GM21390 (cell line): Measurements from ENCODE around the gene SLC6A4.

ENCODE experiments used
- ATAC-seq: cut with Tn5 transposase; IDR thresholded peaks from one replicate; pipeline ENCODE4 v1.9.1; 2021; ENCODE audit not compliant: unreplicated experiment

Gene SLC6A4

GRCh38 chr17:30235386-30236296 is at the start of gene SLC6A4:
TSS of gene SLC6A4 (minus strand) at chr17:30235697. CDS start at chr17:30221958, 13,739 bp downstream.
- ATAC-seq: no peak

DNA sequence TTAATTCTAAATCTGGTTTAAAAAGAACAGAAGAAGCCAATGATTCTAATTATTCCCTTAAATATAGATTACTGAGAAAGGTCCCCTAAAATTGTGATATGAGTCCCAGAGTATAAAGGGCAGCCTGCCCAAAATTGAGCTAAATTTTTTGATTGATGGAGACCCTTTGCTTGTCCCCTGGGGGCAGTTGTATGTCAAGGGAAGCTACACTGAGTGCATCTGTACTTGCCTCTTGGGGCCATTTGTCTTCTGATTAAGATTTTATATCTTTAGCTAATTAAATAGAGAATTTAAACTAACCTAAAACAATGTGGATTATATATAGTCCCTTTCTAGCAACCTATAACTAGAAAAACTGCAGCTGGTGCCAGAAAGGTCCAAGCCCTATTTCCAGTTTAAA is 43.7 kb upstream of the SLC6A4 start:
- no peak for ATAC-seq

DNA sequence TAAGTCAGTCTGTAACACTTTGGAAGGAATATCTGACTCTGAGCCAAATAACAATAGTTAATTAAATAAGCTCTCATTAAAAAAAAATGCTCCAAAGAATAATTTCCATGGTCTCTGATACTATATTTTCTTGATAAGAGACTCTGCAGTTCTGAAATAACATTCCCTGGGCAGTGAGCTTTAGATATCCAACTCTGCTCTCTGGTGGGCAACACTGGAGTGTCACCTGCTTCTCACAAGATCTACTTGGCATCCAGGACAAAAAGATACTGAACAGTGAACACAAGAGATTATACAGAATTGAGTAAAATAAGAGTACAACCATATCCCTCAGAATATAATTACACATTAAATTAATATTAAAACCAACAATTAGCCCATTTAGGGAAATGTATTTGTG is 42.5 kb upstream of the SLC6A4 start:
- no peak for ATAC-seq

- no peak for ATAC-seq
These were observed 40.4 kb upstream of the SLC6A4 start for GRCh38 chr17:30275911-30276310.

GRCh38 chr17:30274887-30275286 is 39.4 kb upstream of the SLC6A4 start:
- ATAC-seq: no peak

DNA sequence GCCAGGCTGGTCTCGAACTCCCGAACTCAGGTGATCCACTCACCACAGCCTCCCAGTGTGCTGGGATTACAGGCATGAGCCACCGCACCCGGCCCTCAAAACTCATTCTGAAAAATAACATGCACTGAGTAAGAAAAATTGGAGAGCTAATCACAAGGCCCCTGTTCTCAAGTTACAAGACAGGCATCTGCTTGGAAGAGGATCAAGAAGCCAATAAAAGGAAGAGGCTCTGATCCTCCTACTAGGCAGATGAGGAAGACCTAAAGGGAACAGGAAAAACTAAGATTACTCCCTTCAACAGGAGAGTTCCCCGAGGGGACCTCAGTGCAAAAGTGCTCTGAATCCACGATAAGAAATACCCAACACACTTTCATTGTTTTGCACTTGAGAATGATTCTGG is 37.9 kb upstream of the SLC6A4 start:
- ATAC-seq: no peak

GRCh38 chr17:30271102-30271501 is 35.6 kb upstream of the SLC6A4 start:
- ATAC-seq: no peak

- ATAC-seq: no peak
These were observed 32.1 kb upstream of the SLC6A4 start for GRCh38 chr17:30267625-30268024.

GRCh38 chr17:30263552-30264333 is 28.2 kb upstream of the SLC6A4 start:
- ATAC-seq: no peak

DNA sequence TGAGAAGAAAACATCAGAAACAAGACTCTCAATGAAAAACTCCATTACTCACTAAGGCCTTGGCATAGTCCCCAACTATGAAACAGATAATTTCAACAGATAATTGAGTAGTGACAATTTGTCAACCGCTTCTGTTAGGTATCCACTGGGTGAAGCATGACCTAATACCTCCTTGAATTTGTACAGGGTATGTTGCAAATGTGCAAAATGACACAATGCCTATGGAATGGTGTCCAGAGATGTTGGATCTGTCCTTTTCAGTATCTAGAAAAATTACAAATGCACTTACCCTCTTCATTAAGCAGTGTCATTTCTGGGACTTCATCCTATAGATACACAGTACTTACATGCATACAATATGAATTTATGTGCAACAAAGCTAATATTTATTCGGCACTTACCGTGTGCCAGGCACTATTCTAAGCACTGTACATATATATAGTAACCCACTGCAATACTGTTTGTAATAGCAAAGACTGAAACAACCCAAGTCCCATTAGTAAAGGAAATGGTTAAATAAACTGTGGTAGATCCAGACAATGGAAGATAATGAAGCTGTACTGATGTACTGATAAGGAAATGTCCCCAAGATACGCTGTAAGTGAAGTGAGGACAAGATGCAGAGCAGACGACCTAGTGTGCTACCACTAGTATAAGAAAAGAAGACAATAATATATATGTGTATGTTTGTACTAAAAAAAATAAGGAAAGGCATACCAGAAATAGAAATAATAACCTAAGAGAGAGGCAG is 21.4 kb upstream of the SLC6A4 start:
- ATAC-seq: no peak

DNA sequence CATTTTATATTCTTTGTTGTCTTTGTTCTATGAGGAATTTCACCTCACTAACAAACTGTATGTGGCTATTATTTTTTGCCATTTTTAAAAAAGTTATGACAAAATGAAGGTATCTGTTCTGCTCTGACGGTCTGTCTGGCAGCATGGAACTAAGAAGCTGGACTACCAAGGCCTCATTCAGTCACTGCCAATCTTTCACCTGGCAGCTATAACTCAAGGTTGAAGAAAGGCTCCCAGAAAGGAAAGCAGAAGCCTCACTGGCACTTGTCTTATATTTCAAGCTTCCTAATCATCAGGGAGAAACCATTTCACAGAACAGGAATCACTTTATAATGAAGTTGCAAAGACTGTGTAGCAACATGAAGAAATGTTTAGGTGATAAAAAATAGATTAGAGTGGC is 18.7 kb upstream of the SLC6A4 start:
- no peak for ATAC-seq

DNA sequence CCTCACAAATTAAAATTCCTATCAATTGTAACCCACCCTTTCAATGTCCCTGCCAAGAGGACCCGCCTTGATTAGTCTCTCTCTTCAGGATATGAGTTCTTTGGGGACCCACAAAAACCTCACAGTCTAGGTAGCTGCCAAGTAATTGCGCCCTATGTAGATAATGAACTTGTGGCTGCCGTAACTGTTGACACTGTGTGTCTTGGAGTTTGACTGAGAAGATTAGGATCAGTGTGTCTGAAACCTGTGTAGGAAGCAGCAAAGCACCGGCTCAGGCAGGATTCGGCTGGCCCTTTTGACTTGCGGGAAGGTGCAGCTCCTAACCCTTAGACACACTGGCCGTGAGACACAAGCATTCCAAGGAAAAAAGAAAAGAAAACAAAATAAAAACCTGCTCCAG is 17.8 kb upstream of the SLC6A4 start:
- no peak for ATAC-seq

GRCh38 chr17:30251931-30252330 is 16.4 kb upstream of the SLC6A4 start:
- no peak for ATAC-seq

DNA sequence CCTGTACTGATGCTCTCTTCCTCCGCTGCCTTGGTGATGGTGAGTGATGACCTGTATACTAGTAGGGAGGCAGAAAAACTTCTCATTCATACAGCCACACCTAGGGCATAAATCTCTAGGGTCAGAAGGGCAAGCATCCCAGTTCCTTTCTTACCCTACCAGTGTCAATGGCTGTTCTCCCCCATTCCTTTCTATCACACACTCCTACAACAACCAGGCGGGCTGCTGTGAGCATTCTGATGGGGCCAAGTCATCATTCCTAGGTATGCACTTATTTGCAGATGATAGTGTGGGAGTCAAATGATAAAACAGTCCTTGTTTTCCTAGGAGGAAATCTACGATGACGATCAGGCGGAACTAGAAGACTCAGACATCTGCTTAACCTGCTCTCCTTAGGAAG is 14.0 kb upstream of the SLC6A4 start:
- ATAC-seq: no peak

- no peak for ATAC-seq
These were observed 13.3 kb upstream of the SLC6A4 start for GRCh38 chr17:30248786-30249185.

- no peak for ATAC-seq
These were observed 11.0 kb upstream of the SLC6A4 start for GRCh38 chr17:30246460-30246859.

- ATAC-seq: no peak
These were observed 9.4 kb upstream of the SLC6A4 start for GRCh38 chr17:30244853-30245385.

DNA sequence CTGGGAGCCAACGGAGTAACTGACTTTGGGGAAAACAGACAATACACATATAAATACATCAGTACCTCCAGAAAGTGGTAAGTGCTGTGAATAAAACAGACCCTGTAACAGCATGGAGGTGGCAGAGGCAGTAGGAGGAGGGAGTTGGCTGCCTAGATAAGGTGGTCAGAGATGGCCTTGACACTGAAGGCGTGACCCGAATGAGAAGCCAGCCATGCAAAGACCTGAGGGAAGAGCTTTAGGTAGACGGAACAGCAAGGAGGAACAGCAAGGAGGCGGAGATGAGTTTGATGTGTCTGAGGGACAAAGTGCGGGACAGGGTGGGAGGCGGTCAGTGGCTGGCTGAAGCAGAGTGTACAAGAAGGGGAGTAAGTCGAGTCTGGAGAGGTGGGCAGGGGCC is 8.1 kb upstream of the SLC6A4 start:
- ATAC-seq: no peak

DNA sequence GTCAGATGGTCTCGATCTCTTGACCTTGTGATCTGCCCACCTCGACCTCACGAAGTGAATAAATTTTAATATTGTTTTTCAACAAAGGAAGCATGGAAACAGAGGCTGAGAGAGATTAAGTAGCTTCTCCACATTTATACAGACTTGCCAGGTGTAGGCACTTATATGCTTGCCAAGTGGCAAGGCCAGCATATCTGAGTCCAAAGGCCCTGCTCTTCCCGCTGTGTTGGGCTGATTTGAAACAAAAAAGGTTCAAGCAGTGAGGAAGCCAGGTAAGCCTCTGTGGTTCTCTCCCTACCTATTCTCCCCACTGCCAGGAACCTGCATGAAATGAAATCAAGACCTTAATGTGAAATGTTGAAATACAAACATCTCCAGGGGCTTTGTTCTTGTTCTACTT is 7.5 kb upstream of the SLC6A4 start:
- ATAC-seq: no peak

DNA sequence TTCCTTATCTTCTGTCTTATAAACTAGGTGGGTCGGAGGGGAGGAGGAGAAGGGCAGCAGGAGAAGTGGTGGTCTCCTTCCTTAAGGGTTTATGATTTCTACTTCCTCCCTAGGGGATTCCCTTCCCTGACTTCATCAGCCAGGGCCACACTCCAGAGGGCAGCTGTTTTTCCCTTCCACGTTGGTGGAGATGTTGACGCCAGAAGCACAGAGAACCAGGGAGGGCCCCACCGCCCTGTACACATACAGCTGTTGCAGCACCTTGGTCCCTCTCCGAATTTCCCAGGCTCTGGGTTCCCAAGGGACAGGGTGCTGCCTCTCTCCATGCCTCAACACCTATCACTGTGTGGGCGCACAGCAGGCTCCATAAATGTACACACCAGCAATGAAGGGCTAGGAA is 5.6 kb upstream of the SLC6A4 start:
- ATAC-seq: no peak

GRCh38 chr17:30240177-30240576 is 4.7 kb upstream of the SLC6A4 start:
- no peak for ATAC-seq
